Measurements from ENCODE around the gene RESP18. TPM values are rescaled to one million over a fixed set of nuclear protein-coding genes. Genes with fewer than 3 reads are reported as not detected.
A peak's percentile ranks its signal among the peaks of the same experiment; 100 is the strongest.

Gene RESP18
- total RNA-seq, 4 donors from 2014 or later = not detected

DNA sequence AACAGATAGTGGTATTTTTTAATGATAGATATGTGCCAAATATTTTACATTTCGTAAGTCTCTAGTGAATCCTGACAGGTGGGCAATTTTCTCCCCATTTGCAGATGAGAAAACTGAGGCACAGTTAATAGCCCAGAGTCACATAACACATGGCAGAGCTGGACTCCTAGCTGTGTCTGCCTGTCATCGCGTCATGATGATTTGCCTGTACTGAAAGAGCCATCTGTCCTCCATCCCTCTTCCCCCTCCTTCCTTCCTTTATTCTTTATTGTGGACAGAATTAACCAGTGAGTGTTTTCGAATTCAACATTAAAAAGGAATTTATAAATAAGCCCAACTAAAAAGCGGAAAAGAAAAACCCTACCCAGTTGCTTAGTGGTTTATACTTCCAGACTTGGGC lies 50.2 kb downstream of the RESP18 start:
- peaks cover 31 to 76% (median 67%) of the 10 kb centered on the region in 4 donors for H3K4me1 ChIP-seq
- H3K36me3 ChIP-seq = peaks cover 23 to 65% (median 61%) of the 10 kb centered on the region in 4 donors
- no peaks in the 10 kb centered on the region for H3K9me3 ChIP-seq
- no peak for DNase-seq (ENCODE audit: extremely low spot score)
- intact Hi-C loops (cut with DNase I) = no loop called here
- TF ChIP-seq, protein P1, sequence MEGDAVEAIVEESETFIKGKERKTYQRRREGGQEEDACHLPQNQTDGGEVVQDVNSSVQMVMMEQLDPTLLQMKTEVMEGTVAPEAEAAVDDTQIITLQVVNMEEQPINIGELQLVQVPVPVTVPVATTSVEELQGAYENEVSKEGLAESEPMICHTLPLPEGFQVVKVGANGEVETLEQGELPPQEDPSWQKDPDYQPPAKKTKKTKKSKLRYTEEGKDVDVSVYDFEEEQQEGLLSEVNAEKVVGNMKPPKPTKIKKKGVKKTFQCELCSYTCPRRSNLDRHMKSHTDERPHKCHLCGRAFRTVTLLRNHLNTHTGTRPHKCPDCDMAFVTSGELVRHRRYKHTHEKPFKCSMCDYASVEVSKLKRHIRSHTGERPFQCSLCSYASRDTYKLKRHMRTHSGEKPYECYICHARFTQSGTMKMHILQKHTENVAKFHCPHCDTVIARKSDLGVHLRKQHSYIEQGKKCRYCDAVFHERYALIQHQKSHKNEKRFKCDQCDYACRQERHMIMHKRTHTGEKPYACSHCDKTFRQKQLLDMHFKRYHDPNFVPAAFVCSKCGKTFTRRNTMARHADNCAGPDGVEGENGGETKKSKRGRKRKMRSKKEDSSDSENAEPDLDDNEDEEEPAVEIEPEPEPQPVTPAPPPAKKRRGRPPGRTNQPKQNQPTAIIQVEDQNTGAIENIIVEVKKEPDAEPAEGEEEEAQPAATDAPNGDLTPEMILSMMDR (IDR thresholded peaks at IDR 0.05) = no peak
- TF ChIP-seq EP300 (IDR thresholded peaks at IDR 0.05) (no peak), POLR2A (IDR thresholded peaks at IDR 0.05; ENCODE audit: low read depth) (no peak), POLR2AphosphoS5 (IDR thresholded peaks at IDR 0.05) (no peak)
- no peaks in the 10 kb centered on the region for H3K27me3 ChIP-seq
- H3K4me3 ChIP-seq = no peak overlapping the region
- WGBS = 85% methylated on average over 5 of the region's 5 CpGs
- peak overlapping the region in 1 of 4 donors; percentile 98 for H3K27ac ChIP-seq (replicated peaks in 1 of 4)

DNA sequence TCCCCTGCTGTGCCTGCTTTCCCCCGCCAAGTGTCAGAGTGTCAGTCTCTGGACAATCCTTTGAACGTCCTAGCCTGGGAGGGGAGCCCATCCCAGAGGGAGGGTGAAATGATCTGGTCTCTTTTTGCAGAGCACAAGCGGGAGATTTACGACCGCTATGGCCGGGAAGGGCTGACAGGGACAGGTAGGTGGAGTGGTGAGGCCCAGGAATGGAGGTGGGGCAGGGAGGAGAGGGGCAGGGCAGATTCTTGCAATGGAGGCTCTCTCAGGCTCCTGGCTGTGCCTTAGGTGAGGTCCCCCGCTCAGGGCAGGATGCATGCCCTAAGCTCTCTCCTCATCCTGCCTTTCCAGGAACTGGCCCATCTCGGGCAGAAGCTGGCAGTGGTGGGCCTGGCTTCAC lies 51.0 kb downstream of the RESP18 start:
- no peak for DNase-seq (ENCODE audit: extremely low spot score)
- H3K27ac ChIP-seq (replicated peaks in 1 of 4) = peak overlapping the region in 3 of 4 donors; percentile 13 to 98 (median 96)
- no peak overlapping the region for H3K4me3 ChIP-seq
- TF ChIP-seq POLR2AphosphoS5 (IDR thresholded peaks at IDR 0.05) (no peak), POLR2A (IDR thresholded peaks at IDR 0.05; ENCODE audit: low read depth) (no peak), EP300 (IDR thresholded peaks at IDR 0.05) (no peak)
- TF ChIP-seq, protein P1 (IDR thresholded peaks at IDR 0.05) = no peak
- no peaks in the 10 kb centered on the region for H3K9me3 ChIP-seq
- peaks cover 31 to 73% (median 64%) of the 10 kb centered on the region in 4 donors for H3K4me1 ChIP-seq
- no peaks in the 10 kb centered on the region for H3K27me3 ChIP-seq
- H3K36me3 ChIP-seq = peaks cover 23 to 63% (median 60%) of the 10 kb centered on the region in 4 donors
- 87% methylated on average over 8 of the region's 8 CpGs for WGBS
- intact Hi-C loops (cut with DNase I) = no loop called here

DNA sequence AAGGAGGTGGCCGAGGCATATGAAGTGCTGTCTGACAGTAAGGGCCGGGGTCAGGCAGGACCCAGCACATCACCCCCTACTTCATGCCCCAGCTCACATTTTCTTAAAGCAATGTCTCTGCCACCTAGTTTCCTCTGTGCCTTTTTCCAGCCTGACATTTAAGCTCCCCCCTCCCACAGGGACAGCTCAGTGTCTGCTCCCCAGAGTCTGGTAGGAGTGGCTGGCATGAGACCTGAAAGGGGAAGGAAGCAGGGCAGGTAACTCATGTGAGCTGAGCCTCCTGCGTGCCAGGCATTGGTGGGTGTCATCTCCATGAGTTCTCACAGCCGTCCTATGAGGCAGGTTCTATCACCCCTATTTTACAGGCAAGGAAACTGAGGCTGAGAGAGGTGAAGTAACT lies 51.9 kb downstream of the RESP18 start:
- intact Hi-C loops (cut with DNase I) = no loop called here
- Histone ChIP-seq H3K36me3 (peaks cover 23 to 54% (median 51%) of the 10 kb centered on the region in 4 donors), H3K27ac (replicated peaks in 1 of 4) (peak overlapping the region; percentile 96 to 98 (median 98)), H3K9me3 (no peaks in the 10 kb centered on the region), H3K27me3 (no peaks in the 10 kb centered on the region), H3K4me1 (peaks cover 31 to 64% (median 55%) of the 10 kb centered on the region in 4 donors), H3K4me3 (no peak overlapping the region)
- TF ChIP-seq, protein P1 (IDR thresholded peaks at IDR 0.05) = no peak
- TF ChIP-seq POLR2AphosphoS5 (IDR thresholded peaks at IDR 0.05) (no peak), POLR2A (IDR thresholded peaks at IDR 0.05; ENCODE audit: low read depth) (no peak), EP300 (IDR thresholded peaks at IDR 0.05) (no peak)
- WGBS = 98% methylated on average over 4 of the region's 4 CpGs
- no peak for DNase-seq (ENCODE audit: extremely low spot score)

DNA sequence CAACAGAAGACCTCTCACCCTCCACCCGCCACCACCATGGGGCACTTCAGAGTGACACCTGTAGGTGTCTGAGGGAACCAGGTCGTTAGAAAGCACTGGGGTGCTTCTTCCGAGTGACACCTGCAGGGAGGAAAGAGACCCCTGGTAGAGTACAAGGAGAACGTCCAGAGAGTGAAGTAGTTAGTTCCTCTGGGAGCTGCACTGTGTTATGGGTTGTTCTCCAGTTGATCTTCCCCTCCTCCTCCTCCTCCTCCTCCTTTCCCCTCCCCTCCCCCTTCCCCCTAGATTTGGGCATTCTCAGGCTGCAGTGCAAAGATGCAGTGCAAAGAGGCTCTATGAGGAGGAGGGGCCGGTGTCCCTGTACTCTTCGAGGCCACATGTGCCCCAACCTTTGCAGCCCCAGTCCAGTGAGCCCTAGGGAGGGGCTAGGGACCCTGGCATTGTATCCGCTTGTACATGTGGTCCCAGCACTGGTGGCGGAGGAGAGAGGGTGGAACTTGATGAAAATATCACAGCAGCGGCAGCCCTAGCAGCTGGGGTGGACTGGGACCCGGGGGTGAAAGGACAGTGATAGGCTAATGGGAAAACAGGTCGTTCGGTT lies 52.5 kb downstream of the RESP18 start:
- peaks cover 23 to 47% (median 45%) of the 10 kb centered on the region in 4 donors for H3K36me3 ChIP-seq
- no peak for DNase-seq (ENCODE audit: extremely low spot score)
- no peaks in the 10 kb centered on the region for H3K27me3 ChIP-seq
- intact Hi-C loops (cut with DNase I) = no loop called here
- TF ChIP-seq, protein P1 (IDR thresholded peaks at IDR 0.05) = no peak
- TF ChIP-seq POLR2AphosphoS5 (IDR thresholded peaks at IDR 0.05) = no peak
- H3K4me3 ChIP-seq = peak overlapping the region; percentile 74 to 89 (median 85)
- 33% methylated on average over 12 of the region's 12 CpGs for WGBS
- H3K4me1 ChIP-seq = peaks cover 31 to 58% (median 51%) of the 10 kb centered on the region in 4 donors
- H3K27ac ChIP-seq (replicated peaks in 1 of 4) = peak overlapping the region; percentile 96 to 98 (median 98)
- H3K9me3 ChIP-seq = no peaks in the 10 kb centered on the region

Measured in esophagus muscularis mucosa (tissue), 4 donors.